Suppressor macrophage treated with lipopolysaccharide for 1 hour (primary cell): Measurements from ENCODE around the gene MYL3.
A peak's percentile ranks its signal among the peaks of the same experiment; 100 is the strongest.
"Not testable (repeated sequence)": the region's sequence is repeated elsewhere in the genome, so short reads cannot be mapped to it uniquely, and the experiment has no call there.

ENCODE experiments used
- DNase-seq, 3 donors: peaks; one replicate each; pipeline ENCODE4 v3.0.0-alpha.2; 2020 to 2022

Gene MYL3

DNA sequence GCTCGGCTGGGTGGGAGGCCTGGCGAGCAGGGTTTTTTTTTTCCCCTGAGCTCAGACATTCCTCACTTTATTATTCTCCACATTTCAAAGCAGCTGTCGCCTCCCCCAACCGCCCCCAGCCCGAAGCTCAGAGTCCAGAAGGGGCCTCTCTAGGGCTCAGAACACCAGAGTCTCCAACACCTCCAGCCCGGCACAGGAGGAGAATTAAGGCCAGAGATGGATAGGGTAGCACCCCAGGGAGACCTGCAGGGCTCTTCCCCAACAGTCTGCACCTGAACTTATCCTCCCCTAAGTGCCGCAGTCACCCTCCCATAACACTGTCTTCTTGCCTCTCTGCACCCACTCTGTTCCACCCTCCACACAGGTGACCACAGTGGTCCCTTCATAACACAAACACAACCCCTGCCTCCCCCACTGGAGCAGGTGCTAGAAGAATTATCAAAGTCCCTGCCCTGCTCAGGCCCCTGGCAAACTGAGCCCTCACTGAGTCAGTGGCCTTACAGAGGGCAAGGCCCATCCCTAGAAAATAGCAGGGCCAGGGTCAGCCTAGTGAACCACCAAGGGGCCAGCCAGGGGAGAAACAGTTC, 14.1 kb downstream of the MYL3 start:
- DNase-seq: no peak

DNA sequence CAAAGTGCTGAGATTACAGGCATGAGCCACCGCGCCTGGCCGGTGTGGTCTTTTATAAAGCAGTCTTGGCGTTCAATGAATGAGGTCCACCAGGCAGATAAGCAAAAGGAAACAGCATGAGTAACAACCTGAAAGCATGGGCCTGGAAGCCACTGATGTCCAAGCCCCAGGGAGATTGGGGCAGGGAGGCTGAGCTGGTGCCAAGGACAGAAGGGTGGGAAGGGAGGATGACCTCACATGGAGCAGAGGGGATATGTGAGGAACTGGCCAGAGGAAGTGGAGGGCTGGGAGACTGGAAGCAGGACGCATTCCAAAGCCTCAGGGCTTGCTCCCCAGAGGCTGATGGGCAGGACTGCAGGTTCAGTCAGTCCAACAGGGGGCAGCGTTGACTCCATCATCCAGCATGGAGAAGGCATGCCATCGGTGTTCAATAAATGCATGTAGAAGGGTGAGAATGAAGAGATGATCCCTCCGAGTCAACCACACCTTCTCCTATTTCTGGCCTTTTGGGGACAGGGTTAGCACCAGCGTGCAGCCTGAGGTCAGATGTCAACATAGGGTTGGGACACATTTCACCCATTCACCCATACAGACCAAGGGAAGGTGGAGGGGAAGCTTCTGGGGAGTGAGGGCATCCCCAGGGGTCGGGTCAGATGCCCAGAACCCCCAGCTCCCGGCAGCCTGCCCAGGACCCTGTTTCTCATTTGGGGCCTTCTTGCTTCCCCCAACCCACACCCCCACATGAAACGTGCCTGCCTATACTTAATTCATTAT, 14.8 kb downstream of the MYL3 start:
- peak; percentile 35 to 58 (median 44) for DNase-seq

DNA sequence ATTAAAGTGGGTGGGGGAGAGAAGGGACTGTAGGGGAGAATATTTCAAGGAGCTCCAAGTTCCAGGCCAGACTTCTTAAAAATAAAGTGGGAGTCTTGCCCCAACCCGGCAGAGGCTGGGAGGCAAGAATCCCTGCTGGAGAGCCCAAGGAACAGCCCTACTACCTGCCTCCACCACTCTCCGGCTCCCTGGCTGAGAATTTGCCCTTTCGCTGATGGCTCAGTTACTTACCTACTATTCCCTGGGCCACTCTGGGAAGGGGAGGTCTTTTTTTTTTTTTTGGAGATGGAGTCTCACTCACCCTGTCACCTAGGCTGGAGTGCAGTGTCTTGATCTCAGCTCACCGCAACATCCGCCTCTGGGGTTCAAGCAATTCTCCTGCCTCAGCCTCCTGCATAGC, 15.5 kb downstream of the MYL3 start:
- no peak for DNase-seq

DNA sequence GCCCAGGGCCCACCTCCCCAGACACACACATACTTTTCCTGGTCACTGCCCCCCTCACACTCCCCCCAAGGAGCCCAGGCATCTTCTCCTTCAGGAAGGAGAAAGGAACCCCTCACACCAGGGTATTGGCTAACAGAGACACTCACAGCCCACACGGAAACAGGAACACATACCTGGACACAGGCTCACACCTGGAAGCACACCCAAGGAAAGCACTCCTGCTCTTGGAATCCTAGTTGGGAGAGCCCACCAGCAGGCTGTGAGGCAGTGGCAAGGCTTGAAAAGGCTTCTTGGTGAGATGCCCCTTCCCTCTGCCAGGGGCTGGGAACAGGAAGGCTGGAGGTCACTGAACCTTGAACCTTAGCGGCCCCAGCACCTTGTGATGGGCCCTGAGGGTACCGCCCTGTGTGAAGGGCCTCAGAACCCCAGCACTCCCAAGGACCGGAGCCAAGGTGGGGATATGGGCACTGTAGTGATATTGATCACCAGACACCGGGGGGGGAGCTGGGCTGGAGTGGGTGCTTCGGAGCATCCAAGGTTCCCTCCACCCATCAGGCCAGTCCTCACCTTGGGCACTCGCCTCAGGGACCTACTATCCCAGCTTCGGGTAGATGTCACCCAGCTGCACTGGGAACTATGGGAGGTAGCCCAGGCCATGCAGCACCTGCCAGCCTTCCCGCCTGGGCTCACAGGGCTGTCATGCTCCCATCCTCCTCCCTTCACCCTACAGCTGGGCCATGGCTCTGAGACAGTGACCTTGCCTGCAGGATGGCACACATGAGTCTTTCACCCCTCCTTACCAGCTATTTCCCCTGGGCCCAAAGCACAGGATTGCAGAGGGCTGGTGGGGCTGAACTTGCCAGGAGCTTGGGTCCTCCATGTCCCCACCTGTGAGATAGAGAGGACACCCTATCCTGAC, 16.4 kb downstream of the MYL3 start:
- no peak for DNase-seq

DNA sequence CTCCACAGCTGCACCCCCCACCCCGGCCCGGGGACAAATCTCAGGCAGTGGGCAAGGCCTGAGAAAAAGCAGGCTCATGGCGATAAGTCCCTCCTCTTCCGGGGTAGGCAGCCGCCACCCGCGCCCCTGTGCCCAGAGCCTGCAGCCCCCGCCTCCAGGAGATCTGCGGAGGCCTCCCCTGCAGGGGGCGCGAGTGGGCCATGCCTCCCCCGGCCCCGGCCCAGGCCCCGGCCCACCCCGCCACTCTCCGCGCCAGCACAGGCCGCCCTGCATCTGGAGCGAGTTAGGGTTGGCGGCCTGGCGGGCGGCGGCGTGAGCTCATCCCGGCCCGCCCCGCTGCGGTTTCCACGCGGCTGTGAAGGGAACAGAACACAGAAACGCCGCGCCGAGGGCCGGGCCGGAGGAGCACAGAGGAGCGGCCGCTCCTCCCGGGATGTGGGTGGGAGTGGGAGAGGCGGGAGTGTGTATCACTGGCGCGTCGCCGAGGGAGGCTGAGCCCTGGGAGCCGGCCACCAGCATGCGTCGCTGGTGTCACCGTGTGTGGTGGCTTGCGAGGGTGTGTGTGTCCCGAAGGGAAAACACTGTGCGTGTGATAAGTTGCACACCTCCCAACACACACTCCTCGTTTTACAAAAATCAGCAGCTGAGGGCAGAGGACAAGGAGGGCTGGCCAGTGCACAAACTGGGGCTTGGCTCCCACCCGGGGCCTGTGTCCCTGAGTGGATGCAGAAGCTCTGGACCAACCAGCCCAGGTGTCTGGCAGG, 17.2 kb downstream of the MYL3 start:
- DNase-seq: peak; percentile 76 to 90 (median 85)

DNA sequence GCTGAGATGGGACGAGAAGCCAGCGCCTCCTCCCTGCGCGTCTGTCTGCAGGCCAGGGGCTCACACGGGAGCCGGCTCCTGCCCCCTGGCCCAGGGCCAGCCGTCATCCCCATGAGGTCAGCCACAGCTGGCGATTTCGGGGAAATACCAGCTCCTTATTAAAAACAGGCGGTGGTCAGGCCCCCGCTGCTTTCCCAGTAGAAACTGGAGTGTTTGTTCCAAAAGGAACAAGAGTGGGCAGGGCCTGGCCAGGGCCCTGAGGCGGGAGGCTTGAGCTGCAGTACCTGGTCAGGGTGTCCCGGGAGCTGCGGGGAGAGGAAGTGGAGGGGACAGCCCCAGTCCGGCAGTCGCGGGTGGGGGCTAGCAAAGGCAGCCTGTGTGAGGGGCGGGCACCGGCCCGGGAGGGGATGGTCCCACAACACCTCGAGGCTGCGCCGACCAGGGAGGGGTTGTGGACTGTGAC, 17.8 kb downstream of the MYL3 start:
- DNase-seq: peak; percentile 61 to 86 (median 71)

DNA sequence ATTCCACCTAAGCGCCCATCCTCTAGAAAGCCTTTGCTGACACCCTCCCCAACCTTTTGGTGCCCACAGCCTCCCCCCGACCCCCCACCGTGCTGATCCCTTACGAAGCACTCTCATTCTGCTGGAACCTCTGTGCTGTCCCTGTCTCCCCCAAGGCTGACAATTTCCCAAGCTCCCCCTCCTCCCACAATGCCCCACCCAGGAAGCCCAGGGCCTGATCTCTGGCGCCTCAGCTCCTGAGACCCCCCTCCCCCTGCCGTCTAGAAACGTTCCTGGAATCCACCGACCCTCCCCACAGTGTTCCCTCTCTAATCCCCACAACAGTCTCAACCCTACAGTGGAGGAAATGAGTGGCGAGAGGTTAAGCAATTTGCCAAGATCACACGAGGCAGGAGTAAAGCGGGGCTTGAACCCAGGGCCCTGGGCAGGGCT, 18.3 kb downstream of the MYL3 start:
- no peak for DNase-seq

DNA sequence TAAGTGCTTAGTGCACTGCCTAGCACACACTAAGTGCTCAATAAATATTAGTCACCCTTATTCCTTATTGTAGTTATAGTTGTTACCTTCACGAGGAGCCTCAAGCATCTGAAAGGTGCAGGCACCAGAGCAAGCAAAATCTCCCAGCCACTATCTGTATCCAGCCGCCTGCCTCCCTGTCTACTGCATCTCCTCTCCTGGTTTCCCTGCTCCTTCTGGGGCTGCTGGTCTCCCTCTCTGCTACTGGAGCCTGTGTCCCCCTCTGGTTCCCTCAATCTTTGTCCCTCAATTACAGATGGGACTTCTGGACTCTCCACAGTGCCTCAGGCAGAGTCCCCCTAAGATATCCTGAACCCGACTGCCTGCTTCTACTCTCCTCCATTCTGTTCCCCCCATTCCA, 18.8 kb downstream of the MYL3 start:
- no peak for DNase-seq

DNA sequence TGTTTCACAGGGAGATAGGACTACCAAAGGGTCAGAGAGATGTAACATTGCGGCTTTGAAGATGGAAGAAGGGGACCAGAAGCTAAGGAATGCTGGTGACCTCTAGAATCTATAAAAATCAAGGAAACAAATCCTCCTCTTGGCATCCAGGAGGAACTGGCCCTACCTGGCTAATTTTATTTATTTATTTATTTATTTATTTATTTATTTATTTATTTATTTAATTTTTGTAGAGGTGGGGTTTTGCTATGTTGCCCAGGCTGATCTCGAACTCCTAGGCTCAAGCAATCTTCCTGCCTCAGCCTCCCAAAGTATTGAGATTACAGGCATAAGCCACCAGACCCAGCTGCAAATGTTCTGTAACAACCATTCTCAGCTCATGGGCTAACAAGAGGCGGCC, 19.7 kb downstream of the MYL3 start:
- no peak for DNase-seq

DNA sequence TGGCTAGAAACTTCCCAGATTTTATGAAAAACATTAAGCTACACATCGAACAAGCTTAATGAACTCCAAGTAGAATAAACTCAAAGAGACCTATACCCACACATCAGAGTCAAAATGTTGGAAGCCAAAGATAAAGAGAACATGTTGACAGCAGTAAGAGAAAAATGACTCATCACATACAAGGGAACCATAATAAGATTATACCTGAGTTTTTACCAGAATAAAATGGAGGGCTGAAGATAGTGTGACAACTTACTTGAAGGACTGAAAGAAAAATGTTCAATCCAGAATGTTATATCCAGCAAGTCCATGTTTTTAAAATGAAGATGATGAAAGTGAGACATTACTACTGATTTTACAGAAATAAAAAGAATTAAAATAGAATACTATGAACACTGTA, 22.8 kb downstream of the MYL3 start:
- no peak for DNase-seq

DNA sequence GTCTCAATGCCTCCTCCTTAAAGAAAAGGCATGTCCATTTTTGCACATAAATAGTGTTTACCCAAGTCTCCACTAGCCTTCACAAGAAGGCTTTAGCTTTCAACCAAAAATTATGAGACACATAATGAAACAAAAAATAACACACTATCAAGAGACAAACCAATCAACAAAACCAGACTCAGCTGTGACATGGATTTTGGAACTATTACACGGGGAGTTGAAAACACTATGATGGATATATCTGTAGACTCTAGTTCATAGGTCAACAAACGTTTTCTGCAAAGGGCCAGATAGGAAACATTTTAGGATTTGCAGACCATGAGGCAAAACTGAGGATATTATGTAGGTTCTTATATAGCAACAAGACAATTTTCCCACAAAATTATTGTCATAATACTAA, 24.9 kb downstream of the MYL3 start:
- DNase-seq: no peak

DNA sequence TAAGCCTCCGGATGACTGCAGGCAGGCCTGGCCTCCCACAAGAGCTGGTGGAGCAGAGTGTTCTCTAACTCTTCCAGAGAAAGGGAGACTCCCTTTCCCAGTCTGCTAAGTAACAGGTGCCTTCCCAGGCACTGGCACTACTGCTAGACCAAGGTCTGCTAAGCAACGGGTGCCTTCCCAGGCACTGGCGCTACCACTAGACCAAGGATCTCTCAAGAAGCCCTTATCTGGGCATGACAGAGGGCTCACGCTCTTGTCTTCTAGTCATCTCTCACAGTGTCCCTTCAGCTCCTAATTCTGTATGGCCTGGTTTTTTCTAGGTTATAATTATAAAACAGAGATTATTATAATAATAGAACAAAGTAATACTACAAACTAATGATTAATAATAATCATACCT, 27.8 kb downstream of the MYL3 start:
- no peak for DNase-seq

DNA sequence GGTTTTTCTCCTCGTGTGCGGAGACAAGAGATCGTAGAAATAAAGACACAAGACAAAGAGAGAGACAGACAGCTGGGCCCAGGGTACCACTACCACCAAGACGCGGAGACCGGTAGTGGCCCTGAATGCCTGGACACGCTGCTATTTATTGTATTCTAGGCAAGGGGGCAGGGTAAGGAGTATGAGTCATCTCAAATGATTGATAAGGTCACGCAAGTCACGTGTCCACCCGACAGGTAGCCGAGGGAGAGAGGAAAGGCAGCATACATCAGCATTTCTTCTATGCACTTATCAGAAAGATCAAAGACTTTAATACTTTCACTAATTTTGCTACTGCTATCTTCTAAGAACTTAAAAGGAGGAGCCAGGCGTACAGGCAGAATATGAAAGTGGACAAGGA, 28.2 kb downstream of the MYL3 start:
- DNase-seq: no peak

DNA sequence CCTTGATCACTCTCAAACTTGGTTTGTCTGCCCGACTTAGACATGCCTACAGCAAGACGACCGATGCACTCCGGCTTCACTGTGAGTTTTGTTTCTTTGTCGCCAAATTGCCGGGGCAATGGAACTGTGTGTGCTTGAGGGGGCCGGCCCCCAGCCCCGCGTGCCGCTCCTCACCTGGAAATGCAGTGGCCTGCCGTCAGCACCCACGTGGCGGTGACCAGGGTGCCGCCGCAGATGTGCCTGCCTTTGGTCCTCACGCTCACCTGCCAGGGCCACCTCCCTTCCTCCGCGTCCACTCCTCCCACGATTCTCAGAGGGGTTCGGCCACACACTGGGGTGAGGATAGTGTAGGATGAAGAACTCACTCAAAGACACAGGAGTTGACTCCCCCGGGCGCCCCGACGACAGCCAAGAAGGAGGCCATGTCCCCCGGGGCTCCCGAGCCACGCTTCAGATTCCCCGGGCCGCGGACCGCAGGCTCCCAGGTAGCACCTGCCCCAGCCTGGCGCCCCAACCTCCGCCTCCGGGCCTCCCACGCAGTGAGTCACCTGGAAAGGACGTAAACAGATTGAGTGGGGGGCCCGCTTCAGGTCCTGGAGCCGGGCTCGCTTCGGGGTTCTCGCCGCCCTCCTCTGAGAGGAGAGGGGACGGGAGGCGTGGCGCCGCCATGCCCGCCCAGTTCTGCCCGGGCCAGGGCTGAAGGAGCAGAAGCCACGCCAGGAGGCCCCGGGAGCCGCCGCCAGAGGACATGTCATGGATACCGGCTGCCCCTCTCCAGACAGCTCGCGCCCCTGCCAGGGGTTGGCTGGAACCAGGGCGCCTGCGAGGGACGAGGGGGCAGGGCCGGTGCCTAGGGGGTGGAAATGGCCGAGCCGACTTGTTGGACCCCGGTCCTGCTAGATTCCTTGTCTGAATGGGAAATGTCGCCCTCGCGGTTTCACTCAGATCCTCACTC, 29.6 kb downstream of the MYL3 start:
- no peak for DNase-seq

DNA sequence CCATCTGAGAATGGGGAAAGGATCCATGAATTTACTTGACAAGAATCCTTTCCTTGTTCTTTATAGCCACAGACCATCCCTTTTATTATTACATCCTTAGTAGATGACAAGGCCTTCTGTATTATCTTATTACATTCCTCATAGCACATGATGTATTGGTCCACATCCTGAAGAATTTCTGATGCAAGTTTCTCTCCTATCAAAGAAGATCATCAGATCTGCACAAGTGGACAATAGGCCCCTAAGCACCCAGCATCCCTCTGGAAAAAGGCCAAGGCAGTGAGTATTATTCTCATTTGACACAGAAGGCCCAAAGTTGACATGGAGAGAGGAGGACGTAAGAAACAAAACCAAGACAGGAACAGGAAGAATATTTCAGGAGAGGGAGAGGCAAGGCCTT, 31.4 kb downstream of the MYL3 start:
- no peak for DNase-seq

DNA sequence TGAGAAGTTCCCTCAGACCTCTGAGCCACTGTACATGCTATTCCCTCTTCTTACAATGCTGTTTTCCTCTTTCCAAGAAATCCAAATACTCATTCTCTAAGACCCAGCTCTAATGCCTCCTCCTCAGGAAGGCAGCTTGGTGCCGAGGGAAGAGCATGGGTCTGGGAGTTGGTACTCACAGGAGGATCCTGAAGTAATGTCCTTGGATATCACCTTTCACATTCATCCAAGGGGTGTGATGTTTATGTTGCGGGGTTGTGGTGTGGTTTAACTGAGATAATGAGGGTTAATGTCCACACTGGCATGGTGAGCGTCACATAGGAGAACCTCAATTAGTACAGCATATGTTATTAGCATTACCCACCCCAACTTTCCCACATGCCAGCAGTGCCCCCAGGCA, 31.9 kb downstream of the MYL3 start:
- DNase-seq: no peak

DNA sequence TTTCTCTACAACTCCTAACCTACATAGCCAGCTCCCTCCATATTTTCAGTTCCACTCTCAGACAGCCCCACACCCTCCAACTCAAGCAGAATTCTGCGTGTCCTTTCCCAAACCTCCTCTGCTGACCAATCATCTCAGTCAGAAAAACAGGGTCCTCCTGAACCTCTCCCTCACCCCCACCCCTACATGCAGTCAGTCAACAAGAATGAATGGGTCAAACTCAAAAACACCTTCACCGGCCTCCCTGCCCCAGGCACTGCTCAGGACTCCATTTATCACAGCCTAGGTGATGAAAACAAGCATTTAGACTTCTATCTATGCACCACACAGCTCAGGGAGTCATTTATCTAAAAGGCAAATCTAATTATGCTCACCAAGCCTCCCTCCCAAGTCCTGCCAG, 32.4 kb downstream of the MYL3 start:
- no peak for DNase-seq

DNA sequence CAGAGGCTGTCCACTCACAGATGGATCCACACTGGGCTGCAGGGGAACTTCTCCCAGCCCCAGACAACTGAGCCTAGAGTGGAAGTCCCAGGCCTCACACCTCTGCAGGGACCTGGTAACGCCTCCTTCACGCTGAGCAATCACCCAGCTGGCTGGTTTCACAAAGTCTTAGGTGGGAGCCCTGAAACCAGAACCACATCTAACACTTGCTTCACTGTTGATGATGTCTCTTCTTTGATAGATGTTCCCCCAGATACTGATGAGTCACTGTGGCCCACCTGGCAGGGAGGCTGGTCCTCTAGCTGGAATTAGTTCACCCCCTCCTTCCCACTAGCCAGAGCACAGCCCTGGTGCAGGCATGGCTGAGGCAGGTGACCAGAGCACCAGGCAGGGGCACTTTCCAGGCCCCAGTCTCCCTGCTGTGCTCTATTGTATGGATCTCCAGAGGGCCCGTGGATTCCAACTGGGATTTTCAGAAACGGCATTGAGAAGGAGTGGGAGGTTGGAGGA, 33.5 kb downstream of the MYL3 start:
- no peak for DNase-seq

DNA sequence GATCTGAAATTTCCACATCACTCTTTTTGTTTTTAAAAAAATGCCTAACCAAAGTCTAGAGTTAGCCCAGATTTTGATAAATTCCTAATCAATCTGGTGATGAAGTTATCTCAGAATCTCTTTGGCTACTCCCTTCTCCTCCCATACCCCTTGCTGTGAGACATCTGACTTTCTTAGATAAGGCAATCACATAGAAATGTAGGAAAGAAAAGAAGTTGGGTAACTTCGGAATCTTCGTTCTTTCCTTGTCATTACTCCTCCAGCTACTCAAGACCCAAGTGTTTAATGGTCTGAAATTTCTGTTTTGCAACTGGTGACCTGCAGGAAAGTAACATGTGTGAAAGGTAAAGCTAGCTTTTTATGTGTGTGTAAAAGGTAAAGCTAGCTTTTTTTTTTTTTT, 37.8 kb downstream of the MYL3 start:
- DNase-seq: peak; percentile 56 to 62 (median 60)

DNA sequence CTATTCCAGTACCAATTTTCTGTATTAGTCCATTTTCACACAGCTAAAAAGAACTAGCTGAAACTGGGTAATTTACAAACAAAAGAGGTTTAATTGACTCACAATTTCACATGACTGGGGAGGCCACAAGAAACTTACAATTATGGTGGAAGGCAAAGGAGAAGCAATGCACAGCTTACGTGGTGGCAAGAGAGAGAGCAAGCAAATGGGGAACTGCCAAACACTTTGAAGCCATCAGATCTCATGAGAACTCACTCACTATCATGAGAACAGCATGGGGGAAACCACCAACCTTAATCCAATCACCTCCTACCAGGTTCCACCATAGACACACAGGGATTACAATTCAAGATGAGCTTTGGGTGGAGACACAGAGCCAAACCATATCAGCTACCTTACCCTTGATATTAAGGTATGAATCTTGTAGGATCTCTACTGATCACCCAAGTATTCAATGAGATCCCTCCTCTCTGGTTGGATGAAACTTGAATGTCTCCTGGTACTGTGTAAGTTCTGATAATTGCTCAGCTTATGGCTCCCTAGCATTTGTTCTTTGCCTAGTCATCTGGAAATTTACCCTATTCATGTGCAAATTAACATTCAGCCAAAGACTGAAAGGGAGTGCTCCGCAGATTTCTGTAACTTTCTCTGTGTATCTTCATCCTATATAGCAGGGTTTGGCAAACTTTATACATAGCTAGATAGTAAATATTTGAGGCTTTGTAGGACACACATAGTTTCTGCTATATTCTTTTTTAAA, 38.9 kb downstream of the MYL3 start:
- peak; percentile 21 to 60 (median 47) for DNase-seq

DNA sequence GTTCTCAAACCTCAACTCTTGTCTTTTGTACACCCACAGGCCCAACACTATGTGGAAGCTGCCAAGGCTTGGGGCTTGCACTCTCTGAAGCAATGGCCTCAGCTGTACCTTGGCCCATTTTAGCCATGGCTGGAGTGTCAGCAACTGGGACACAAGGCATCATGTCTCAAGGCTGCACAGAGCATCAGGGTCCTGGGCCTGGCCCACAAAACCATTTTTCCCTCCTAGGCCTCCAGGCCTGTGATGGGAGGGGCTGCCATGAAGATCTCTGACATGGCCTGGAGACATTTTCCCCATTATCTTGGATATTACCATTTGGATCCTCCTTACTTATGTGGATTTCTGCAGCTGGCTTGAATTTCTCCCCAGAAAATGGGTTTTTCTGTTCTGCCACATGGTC, 39.9 kb downstream of the MYL3 start:
- not testable (repeated sequence) for DNase-seq
